Activated naive CD8-positive, alpha-beta T cell treated with anti-CD3 and anti-CD28 coated beads, Interleukin-2, amount 50 U/mL, for 24 hours (primary cell): ENCODE results near the gene FMN2.

Experiments used
- ATAC-seq: fragments of 150-1000 bp; cut with Tn5 transposase; one replicate; pipeline ENCODE4 v1.10.0; 2021
- DNase-seq: peaks from one replicate; pipeline ENCODE4 v3.0.0; 2021
- H3K27ac Mint-ChIP-seq: one replicate; pipeline ENCODE4 v1.8.0; 2021; ENCODE audit warnings: mild to moderate bottlenecking, mixed read lengths
- H3K27me3 Mint-ChIP-seq: one replicate; pipeline ENCODE4 v1.8.0; 2021; ENCODE audit warnings: mixed read lengths
- H3K36me3 Mint-ChIP-seq: one replicate; pipeline ENCODE4 v1.8.0; 2021; ENCODE audit warnings: low read depth, mixed read lengths
- H3K4me1 Mint-ChIP-seq: one replicate; pipeline ENCODE4 v1.8.0; 2021; ENCODE audit warnings: mixed read lengths
- H3K4me3 Mint-ChIP-seq: one replicate; pipeline ENCODE4 v1.8.0; 2021; ENCODE audit warnings: mild to moderate bottlenecking, moderate library complexity, mixed read lengths
- H3K9me3 Mint-ChIP-seq: one replicate; pipeline ENCODE4 v1.8.0; 2021; ENCODE audit warnings: mixed read lengths

FMN2 gene

GRCh38 chr1:240522122-240522822 lies 430.6 kb downstream of the FMN2 start:
- peaks cover 2% of the 10 kb centered on the region for H3K27me3 Mint-ChIP-seq
- no peaks in the 10 kb centered on the region for H3K9me3 Mint-ChIP-seq
- DNase-seq (no peak), ATAC-seq (no peak)
- H3K4me3 Mint-ChIP-seq: no peak overlapping the region
- H3K27ac Mint-ChIP-seq: no peak overlapping the region
- no peaks in the 10 kb centered on the region for H3K36me3 Mint-ChIP-seq
- no peaks in the 10 kb centered on the region for H3K4me1 Mint-ChIP-seq

- no peaks in the 10 kb centered on the region for H3K36me3 Mint-ChIP-seq
- no peaks in the 10 kb centered on the region for H3K9me3 Mint-ChIP-seq
- H3K27me3 Mint-ChIP-seq: no peaks in the 10 kb centered on the region
- no peak overlapping the region for H3K27ac Mint-ChIP-seq
- no peak for DNase-seq
- no peak overlapping the region for H3K4me3 Mint-ChIP-seq
- H3K4me1 Mint-ChIP-seq: no peaks in the 10 kb centered on the region
- ATAC-seq: no peak
Measured at GRCh38 chr1:240524356-240525069, 432.8 kb downstream of the FMN2 start.
